CD4-positive, alpha-beta T cell (primary cell): Measurements from ENCODE around the gene SCN10A. TPM values are rescaled to one million over a fixed set of nuclear protein-coding genes. Genes with fewer than 3 reads are reported as not detected.

Source experiments
- ATAC-seq: fragments of 200-7000 bp; cut with Tn5 transposase; one replicate; pipeline ENCODE4 v1.10.0; 2022; ENCODE audit warnings: mild to moderate bottlenecking; ENCODE audit not compliant: poor library complexity
- CTCF ChIA-PET: fragments of 350-600 bp; sonication (Branson Sonifier 250); formaldehyde crosslinking; loops from one replicate; lab custom pipeline; 2021; ENCODE audit warnings: antibody characterized with exemption, inconsistent platforms; lab: Charles Lee
- POLR2A ChIA-PET: fragments of 350-600 bp; sonication (Branson Sonifier 250); formaldehyde crosslinking; loops from one replicate; lab custom pipeline; 2021; ENCODE audit warnings: antibody characterized with exemption, inconsistent platforms; lab: Charles Lee
- DNase-seq, 14 experiments: peaks; one replicate each; pipeline ENCODE4 v3.0.0-alpha.2; 2013 to 2020; ENCODE audit warnings: mixed read lengths in 2 of 14
- H3K27ac ChIP-seq, 2 donors: one replicate each; pipeline versions ENCODE4 v1.5.1 to v1.7.0; 2013; ENCODE audit warnings: low read length in 2 of 2, low read depth in 1 of 2, mild to moderate bottlenecking in 1 of 2
- H3K27me3 ChIP-seq, 2 experiments: 1 replicate in 1 of 2; 2 replicates in 1 of 2; pipeline versions ENCODE4 v1.6.1 to v1.7.0; 2013; ENCODE audit warnings: low read length in 2 of 2, control low read depth in 1 of 2, mild to moderate bottlenecking in 1 of 2, moderate library complexity in 1 of 2; ENCODE audit not compliant: insufficient read depth in 2 of 2, control insufficient read depth in 1 of 2
- H3K36me3 ChIP-seq: one replicate; pipeline ENCODE4 v1.6.1; 2013; ENCODE audit warnings: low read length, control low read depth; ENCODE audit not compliant: insufficient read depth
- H3K4me1 ChIP-seq: one replicate; pipeline ENCODE4 v1.6.1; 2013; ENCODE audit warnings: low read length, control low read depth; ENCODE audit not compliant: insufficient read depth
- H3K4me3 ChIP-seq: one replicate; pipeline ENCODE4 v1.5.1; 2013; ENCODE audit warnings: mild to moderate bottlenecking, low read length, moderate library complexity
- H3K9me3 ChIP-seq, 2 experiments: 1 replicate in 1 of 2; 2 replicates in 1 of 2; pipeline versions ENCODE4 v1.6.1 to v1.7.0; 2013; ENCODE audit warnings: low read length in 2 of 2, mild to moderate bottlenecking in 2 of 2, control low read depth in 1 of 2, moderate library complexity in 1 of 2; ENCODE audit not compliant: control insufficient read depth in 1 of 2, insufficient read depth in 1 of 2
- H3K27ac Mint-ChIP-seq: one replicate; pipeline ENCODE4 v1.8.0; 2020; ENCODE audit warnings: mixed read lengths
- H3K27me3 Mint-ChIP-seq: one replicate; pipeline ENCODE4 v1.8.0; 2021; ENCODE audit warnings: mixed read lengths
- H3K36me3 Mint-ChIP-seq: one replicate; pipeline ENCODE4 v1.8.0; 2021; ENCODE audit warnings: low read depth, mixed read lengths
- H3K4me1 Mint-ChIP-seq: one replicate; pipeline ENCODE4 v1.8.0; 2021; ENCODE audit warnings: low read depth, mixed read lengths
- H3K4me3 Mint-ChIP-seq: one replicate; pipeline ENCODE4 v1.8.0; 2020; ENCODE audit warnings: mild to moderate bottlenecking, mixed read lengths
- H3K9me3 Mint-ChIP-seq: one replicate; pipeline ENCODE4 v1.8.0; 2020; ENCODE audit warnings: mixed read lengths
- intact Hi-C, 2 experiments: fragments of 100-400 bp; cut with DNase I in 1 of 2; cut with micrococcal nuclease in 1 of 2; formaldehyde crosslinking; loops; one replicate each; pipeline versions ENCODE4 v1.15.1 to v1.9.0; 2023 to 2025; cut with DNase I, micrococcal nuclease
- total RNA-seq, 174 experiments: library from RNA in 2 of 174; stranded (reverse) in 2 of 174; gene quantifications; one replicate each; pipeline ENCODE4 v1.2.3 and lab custom pipeline; 2021 to 2026
- TF ChIP-seq, protein P1 (sequence below): fragments of 200-600 bp; IDR thresholded peaks from one replicate; pipeline ENCODE4 v1.8.0; 2022; ENCODE audit warnings: antibody characterized with exemption, mild to moderate bottlenecking

SCN10A gene
- total RNA-seq, 2 experiments from 2014 or later: not detected

DNA sequence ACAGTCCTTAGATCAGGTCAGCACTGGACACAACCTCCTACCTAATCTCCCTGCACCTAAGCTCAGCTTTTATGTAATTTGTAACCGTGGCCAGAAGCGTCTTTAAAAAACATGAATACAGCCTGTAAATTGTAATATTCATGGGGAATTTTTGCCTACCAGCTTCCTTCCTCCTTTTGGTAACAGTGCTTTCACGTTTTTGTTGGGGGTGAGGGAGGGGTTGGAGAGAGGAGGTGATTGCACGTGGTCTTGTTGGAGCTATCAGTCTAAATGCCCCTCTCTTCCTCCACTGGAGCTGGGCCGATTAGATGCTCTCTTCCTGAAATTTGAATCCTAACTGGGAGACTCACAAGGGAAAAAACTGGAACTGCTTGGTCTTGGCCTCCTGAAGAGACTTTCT lies 131.5 kb downstream of the SCN10A start:
- no peak overlapping the region for H3K27ac Mint-ChIP-seq
- Histone ChIP-seq H3K36me3 (no peaks in the 10 kb centered on the region), H3K4me3 (no peak overlapping the region), H3K27me3 (peaks cover 2 to 7% of the 10 kb centered on the region in 2 experiments), H3K27ac (no peak overlapping the region), H3K9me3 (no peaks in the 10 kb centered on the region), H3K4me1 (no peaks in the 10 kb centered on the region)
- H3K4me3 Mint-ChIP-seq: no peak overlapping the region
- TF ChIP-seq, protein P1, sequence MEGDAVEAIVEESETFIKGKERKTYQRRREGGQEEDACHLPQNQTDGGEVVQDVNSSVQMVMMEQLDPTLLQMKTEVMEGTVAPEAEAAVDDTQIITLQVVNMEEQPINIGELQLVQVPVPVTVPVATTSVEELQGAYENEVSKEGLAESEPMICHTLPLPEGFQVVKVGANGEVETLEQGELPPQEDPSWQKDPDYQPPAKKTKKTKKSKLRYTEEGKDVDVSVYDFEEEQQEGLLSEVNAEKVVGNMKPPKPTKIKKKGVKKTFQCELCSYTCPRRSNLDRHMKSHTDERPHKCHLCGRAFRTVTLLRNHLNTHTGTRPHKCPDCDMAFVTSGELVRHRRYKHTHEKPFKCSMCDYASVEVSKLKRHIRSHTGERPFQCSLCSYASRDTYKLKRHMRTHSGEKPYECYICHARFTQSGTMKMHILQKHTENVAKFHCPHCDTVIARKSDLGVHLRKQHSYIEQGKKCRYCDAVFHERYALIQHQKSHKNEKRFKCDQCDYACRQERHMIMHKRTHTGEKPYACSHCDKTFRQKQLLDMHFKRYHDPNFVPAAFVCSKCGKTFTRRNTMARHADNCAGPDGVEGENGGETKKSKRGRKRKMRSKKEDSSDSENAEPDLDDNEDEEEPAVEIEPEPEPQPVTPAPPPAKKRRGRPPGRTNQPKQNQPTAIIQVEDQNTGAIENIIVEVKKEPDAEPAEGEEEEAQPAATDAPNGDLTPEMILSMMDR: no peak
- ATAC-seq (no peak), DNase-seq (no peak)
- ChIA-PET POLR2A (no interaction called here), CTCF (no interaction called here)
- H3K4me1 Mint-ChIP-seq: no peaks in the 10 kb centered on the region
- peaks cover 14% of the 10 kb centered on the region for H3K27me3 Mint-ChIP-seq
- intact Hi-C loops: no loop called here
- H3K36me3 Mint-ChIP-seq: no peaks in the 10 kb centered on the region
- no peaks in the 10 kb centered on the region for H3K9me3 Mint-ChIP-seq

DNA sequence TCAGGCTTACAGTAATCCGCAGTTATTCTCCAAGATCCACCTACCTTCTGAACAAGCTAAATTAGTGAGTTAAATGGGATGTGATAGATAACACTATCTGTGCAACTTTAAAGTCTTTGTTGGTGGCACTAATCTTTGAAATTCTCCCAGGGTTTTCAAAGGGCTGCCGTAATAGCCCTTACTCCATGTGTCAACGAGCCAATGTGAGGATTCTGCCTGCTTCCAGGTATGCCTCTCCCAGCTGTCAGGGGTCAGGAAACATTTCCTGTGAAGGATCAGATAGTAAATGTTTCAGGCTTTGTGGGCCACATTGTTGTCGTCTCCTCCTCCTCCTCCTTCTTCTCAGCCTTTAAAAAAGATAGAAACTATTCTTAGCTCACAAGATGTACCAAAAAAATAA lies 146.3 kb downstream of the SCN10A start:
- H3K4me3 ChIP-seq: no peak overlapping the region
- no peak overlapping the region for H3K4me3 Mint-ChIP-seq
- H3K4me1 ChIP-seq: no peaks in the 10 kb centered on the region
- intact Hi-C loops: no loop called here
- H3K36me3 Mint-ChIP-seq: no peaks in the 10 kb centered on the region
- TF ChIP-seq, protein P1: no peak
- H3K27ac ChIP-seq: no peak overlapping the region
- no peak overlapping the region for H3K27ac Mint-ChIP-seq
- POLR2A ChIA-PET: no interaction called here
- no peak for DNase-seq
- no peaks in the 10 kb centered on the region for H3K36me3 ChIP-seq
- H3K9me3 Mint-ChIP-seq: no peaks in the 10 kb centered on the region
- CTCF ChIA-PET: interaction anchor here (1.1 kb wide), 1 partner anchor 19 kb away, joined by 3 read pairs; no protein-coding TSS in a partner anchor
- no peak for ATAC-seq
- H3K27me3 ChIP-seq: peaks cover 6 to 9% of the 10 kb centered on the region in 2 experiments
- no peaks in the 10 kb centered on the region for H3K9me3 ChIP-seq
- no peaks in the 10 kb centered on the region for H3K4me1 Mint-ChIP-seq
- H3K27me3 Mint-ChIP-seq: peaks cover 42% of the 10 kb centered on the region

DNA sequence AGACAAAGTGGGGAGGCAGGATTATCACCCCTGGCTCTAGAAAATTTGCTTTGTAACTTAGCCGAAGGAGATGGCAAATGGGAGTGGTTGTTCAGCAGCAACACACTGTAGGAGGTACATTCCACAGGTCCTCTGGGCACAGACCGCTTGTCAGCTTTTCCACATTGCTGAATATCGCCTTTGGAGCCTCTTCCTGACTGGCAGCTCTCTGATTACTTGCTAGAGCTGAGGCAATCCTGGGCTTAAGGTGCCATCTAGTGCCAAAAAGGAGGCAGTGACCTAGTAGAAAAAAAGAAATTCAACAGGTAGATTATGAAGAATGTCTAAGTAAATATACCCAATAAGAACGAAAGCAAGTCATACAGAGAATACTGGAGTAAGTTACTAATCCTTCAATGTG lies 153.5 kb downstream of the SCN10A start:
- H3K36me3 Mint-ChIP-seq: no peaks in the 10 kb centered on the region
- H3K4me3 Mint-ChIP-seq: no peak overlapping the region
- H3K36me3 ChIP-seq: no peaks in the 10 kb centered on the region
- H3K9me3 ChIP-seq: peaks cover 5 to 9% of the 10 kb centered on the region in 2 experiments
- CTCF ChIA-PET: no interaction called here
- intact Hi-C loops: no loop called here
- H3K9me3 Mint-ChIP-seq: peaks cover 10% of the 10 kb centered on the region
- peaks cover 81% of the 10 kb centered on the region for H3K27me3 Mint-ChIP-seq
- H3K27me3 ChIP-seq: peaks cover 19 to 35% of the 10 kb centered on the region in 2 experiments
- POLR2A ChIA-PET: no interaction called here
- H3K27ac Mint-ChIP-seq: no peak overlapping the region
- H3K4me1 ChIP-seq: no peaks in the 10 kb centered on the region
- TF ChIP-seq, protein P1: no peak
- H3K4me1 Mint-ChIP-seq: no peaks in the 10 kb centered on the region
- ATAC-seq: no peak
- no peak overlapping the region for H3K4me3 ChIP-seq
- no peak overlapping the region for H3K27ac ChIP-seq
- DNase-seq: no peak
